ENCODE results near the gene RTTN.

DNA sequence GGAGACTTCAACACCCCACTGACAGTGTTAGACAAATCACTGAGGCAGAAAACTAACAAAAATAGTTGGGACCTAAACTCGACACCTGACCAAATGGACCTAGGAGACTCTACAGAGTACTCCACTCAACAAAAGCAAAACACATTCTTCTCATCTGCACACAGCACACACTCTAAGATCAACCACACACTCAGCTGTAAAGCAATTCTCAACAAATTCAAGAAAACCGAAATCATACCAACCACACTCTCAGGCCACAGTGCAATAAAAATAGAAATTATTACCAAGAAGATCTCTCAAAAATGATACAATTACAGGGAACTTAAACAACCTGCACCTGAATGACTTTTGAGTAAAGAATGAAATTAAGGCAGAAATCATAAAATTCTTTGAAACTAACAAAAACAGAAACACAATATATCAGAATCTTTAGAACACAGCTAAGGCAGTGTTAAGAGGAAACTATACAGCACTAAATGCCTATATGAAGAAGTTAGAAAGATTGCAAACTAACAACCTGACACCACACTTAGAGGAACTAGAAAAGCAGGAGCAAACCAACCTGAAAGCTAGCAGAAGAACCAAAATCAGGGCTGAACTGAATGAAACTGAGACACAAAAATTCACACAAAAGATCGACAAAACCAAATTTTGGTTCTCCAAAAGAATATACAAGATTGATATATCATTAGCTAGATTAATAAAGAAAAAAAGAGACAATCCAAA, 46.3 kb downstream of the RTTN start:
- TF ChIP-seq, protein P1, sequence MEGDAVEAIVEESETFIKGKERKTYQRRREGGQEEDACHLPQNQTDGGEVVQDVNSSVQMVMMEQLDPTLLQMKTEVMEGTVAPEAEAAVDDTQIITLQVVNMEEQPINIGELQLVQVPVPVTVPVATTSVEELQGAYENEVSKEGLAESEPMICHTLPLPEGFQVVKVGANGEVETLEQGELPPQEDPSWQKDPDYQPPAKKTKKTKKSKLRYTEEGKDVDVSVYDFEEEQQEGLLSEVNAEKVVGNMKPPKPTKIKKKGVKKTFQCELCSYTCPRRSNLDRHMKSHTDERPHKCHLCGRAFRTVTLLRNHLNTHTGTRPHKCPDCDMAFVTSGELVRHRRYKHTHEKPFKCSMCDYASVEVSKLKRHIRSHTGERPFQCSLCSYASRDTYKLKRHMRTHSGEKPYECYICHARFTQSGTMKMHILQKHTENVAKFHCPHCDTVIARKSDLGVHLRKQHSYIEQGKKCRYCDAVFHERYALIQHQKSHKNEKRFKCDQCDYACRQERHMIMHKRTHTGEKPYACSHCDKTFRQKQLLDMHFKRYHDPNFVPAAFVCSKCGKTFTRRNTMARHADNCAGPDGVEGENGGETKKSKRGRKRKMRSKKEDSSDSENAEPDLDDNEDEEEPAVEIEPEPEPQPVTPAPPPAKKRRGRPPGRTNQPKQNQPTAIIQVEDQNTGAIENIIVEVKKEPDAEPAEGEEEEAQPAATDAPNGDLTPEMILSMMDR (conservative IDR thresholded peaks at IDR 0.05; ENCODE audit: low read depth, low read length) = no peak
- TF ChIP-seq POLR2A (IDR thresholded peaks at IDR 0.05; ENCODE audit: low read depth, low read length) (no peak), MAZ (IDR thresholded peaks at IDR 0.05; ENCODE audit: borderline replicate concordance, low read depth, low read length) (no peak), RCOR1 (IDR thresholded peaks at IDR 0.05; ENCODE audit: insufficient replicate concordance, low read length) (no peak), CHD1 (IDR thresholded peaks at IDR 0.05; ENCODE audit: low read depth, low read length) (no peak), SMC3 (IDR thresholded peaks at IDR 0.05; ENCODE audit: low read depth, low read length) (no peak), MXI1 (IDR thresholded peaks at IDR 0.05; ENCODE audit: borderline replicate concordance, low read depth, low read length) (no peak), BHLHE40 (IDR thresholded peaks at IDR 0.05; ENCODE audit: low read depth, low read length) (no peak)
- TF ChIP-seq, protein P2, sequence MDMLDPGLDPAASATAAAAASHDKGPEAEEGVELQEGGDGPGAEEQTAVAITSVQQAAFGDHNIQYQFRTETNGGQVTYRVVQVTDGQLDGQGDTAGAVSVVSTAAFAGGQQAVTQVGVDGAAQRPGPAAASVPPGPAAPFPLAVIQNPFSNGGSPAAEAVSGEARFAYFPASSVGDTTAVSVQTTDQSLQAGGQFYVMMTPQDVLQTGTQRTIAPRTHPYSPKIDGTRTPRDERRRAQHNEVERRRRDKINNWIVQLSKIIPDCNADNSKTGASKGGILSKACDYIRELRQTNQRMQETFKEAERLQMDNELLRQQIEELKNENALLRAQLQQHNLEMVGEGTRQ (IDR thresholded peaks at IDR 0.05; ENCODE audit: low read depth, low read length) = no peak
